WTC11 (cell line): ENCODE data around the gene COL20A1.

Experiments used
- SMAD3 ChIP-seq: sonication (generic); formaldehyde crosslinking; IDR thresholded peaks from 2 replicates; pipeline ENCODE4 v1.8.0; 2022; ENCODE audit warnings: missing genetic modification reagents, mild to moderate bottlenecking, borderline replicate concordance
- TP53 ChIP-seq: sonication (generic); formaldehyde crosslinking; IDR thresholded peaks from 2 replicates; pipeline ENCODE4 v1.8.1; 2023; ENCODE audit warnings: mild to moderate bottlenecking, missing genetic modification reagents
- ZBTB21 ChIP-seq: sonication (generic); formaldehyde crosslinking; IDR thresholded peaks from 2 replicates; pipeline ENCODE4 v1.8.1; 2023; ENCODE audit warnings: mild to moderate bottlenecking, missing genetic modification reagents, borderline replicate concordance
- ZBTB43 ChIP-seq: sonication (generic); formaldehyde crosslinking; IDR thresholded peaks from 2 replicates; pipeline ENCODE4 v1.8.1; 2023; ENCODE audit warnings: mild to moderate bottlenecking, missing genetic modification reagents
- TF ChIP-seq, protein P1 (sequence below): fragments of 200-600 bp; IDR thresholded peaks from 2 replicates; pipeline ENCODE4 v1.8.0; 2022; ENCODE audit warnings: antibody characterized with exemption

- TF ChIP-seq TP53 (CRISPR knock-in tag) (no peak), SMAD3 (CRISPR knock-in tag) (no peak), ZBTB21 (CRISPR knock-in tag) (no peak), ZBTB43 (no peak)
- TF ChIP-seq, protein P1, sequence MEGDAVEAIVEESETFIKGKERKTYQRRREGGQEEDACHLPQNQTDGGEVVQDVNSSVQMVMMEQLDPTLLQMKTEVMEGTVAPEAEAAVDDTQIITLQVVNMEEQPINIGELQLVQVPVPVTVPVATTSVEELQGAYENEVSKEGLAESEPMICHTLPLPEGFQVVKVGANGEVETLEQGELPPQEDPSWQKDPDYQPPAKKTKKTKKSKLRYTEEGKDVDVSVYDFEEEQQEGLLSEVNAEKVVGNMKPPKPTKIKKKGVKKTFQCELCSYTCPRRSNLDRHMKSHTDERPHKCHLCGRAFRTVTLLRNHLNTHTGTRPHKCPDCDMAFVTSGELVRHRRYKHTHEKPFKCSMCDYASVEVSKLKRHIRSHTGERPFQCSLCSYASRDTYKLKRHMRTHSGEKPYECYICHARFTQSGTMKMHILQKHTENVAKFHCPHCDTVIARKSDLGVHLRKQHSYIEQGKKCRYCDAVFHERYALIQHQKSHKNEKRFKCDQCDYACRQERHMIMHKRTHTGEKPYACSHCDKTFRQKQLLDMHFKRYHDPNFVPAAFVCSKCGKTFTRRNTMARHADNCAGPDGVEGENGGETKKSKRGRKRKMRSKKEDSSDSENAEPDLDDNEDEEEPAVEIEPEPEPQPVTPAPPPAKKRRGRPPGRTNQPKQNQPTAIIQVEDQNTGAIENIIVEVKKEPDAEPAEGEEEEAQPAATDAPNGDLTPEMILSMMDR, result no peak
These were observed 21.1 kb downstream of the COL20A1 start for GRCh38 chr20:63314015-63314471.
